ENCODE data around the gene PXDN.

The PXDN gene

DNA sequence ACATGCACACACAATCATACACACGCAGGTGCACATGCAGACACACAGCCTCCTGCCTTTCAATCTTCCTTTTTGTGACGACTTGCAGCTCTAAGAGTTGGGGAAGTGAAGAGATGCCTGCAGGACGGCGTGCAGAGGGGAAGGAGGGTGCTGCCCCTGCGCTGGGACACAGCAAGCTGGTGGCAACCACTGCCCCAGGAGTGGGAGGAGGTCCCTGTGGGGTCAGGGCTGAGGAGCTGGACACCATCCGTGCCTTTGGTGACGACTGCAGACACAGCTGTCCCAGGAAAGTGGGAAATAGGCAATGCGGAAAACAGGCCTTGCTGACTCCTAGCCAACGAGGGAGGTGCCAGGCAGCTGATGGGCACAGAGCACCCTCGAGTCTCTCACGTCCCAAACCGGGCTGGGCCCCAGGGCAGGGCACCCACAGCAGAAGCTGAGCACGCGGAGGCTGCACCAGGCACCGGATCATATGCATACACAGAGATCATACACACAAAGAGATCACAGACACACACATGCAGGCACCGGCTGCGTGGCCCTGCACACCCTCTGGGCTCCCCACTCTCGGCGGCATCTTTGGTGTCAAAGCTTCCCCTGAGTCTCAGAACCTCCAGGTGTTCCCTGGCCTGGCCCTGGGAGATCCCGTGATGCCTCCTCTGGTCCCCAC is 146.1 kb downstream of the PXDN start:
- TF ChIP-seq GATA1 (IDR thresholded peaks at IDR 0.05; ENCODE audit: low read depth, low read length) = no peak
- TF ChIP-seq POLR2A (IDR thresholded peaks at IDR 0.05; ENCODE audit: low read length) = no peak
- DNase-seq = no peak

GRCh38 chr2:1595274-1595673 is 149.0 kb downstream of the PXDN start:
- no peak for DNase-seq
- TF ChIP-seq POLR2A (IDR thresholded peaks at IDR 0.05; ENCODE audit: low read length) = no peak
- TF ChIP-seq GATA1 (IDR thresholded peaks at IDR 0.05; ENCODE audit: low read depth, low read length) = no peak

GRCh38 chr2:1594373-1595171 is 149.7 kb downstream of the PXDN start:
- no peak for DNase-seq
- TF ChIP-seq POLR2A (IDR thresholded peaks at IDR 0.05; ENCODE audit: low read length) = no peak

GRCh38 chr2:1594123-1594372 is 150.3 kb downstream of the PXDN start:
- DNase-seq = no peak
- no peak for TF ChIP-seq GATA1 (IDR thresholded peaks at IDR 0.05; ENCODE audit: low read depth, low read length)
- TF ChIP-seq POLR2A (IDR thresholded peaks at IDR 0.05; ENCODE audit: low read length) = no peak

GRCh38 chr2:1593371-1594122 is 150.8 kb downstream of the PXDN start:
- TF ChIP-seq POLR2A (IDR thresholded peaks at IDR 0.05; ENCODE audit: low read length) (no peak), GATA1 (IDR thresholded peaks at IDR 0.05; ENCODE audit: low read depth, low read length) (no peak)
- no peak for DNase-seq

GRCh38 chr2:1591978-1592907 is 152.1 kb downstream of the PXDN start:
- DNase-seq = no peak

DNA sequence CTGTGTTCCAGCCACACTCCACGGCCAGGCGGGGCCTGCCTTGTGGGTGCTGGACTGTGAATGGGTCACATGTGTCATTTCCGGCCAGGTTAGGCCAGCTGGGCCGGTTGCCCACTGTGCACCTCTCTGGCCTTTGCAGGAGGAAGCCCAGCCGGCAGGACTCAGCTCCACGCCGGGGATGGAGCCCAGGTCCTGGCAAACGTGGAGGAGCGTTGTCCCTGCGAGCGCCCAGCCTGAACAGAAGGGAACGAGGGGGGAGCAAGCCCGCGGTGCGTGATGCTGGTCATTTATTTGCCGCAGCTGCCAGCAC is 152.9 kb downstream of the PXDN start:
- TF ChIP-seq POLR2A (IDR thresholded peaks at IDR 0.05; ENCODE audit: low read length) (no peak), GATA1 (IDR thresholded peaks at IDR 0.05; ENCODE audit: low read depth, low read length) (no peak)

More at GRCh38 chr2:1591978-1592907, 152.1 kb downstream of the PXDN start:
- TF ChIP-seq GATA1 (IDR thresholded peaks at IDR 0.05; ENCODE audit: low read depth, low read length) (no peak), POLR2A (IDR thresholded peaks at IDR 0.05; ENCODE audit: low read length) (no peak)

DNA sequence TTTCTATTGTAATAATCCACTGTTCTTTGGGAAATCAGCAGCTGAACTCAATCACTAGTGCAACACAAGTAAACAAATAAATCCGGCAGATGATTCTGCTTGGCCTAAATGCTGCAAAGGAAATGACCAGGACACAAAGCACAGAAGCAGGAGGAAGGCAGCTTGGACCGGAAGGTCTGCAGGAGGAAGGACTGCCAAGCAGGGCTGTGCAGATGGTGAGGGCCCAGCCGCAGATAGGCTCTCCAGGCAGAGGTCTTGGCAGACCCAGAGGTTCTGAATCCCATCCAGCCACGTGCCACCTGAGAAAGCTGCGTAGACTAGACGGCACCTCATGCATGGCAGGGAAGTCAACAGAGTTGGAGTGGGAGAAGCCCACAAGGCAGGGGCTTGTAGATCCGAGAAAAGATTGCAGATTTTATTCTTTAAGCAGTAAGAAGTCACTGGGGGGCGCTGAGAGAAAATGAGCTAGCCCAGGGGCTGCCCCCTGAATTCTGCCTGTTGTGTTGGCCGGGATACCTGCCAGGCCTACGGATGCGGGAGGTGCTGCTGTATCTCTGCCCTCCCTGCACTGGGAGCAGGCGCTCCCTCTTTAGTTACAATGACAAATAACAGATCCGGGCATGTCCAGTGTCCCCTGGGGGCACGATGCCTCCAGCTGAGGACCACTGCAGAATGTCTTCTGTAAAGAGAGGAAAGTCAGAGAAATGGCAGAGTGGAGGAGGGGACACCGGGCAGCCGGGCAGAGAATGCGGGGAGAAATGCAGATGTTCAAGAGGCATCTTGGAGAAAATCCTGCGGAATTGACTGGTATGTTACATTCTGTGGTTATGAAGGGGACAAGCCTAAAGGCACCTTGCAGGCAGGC is 153.5 kb downstream of the PXDN start:
- DNase-seq = no peak
- TF ChIP-seq POLR2A (IDR thresholded peaks at IDR 0.05; ENCODE audit: low read length) (no peak), GATA1 (IDR thresholded peaks at IDR 0.05; ENCODE audit: low read depth, low read length) (no peak)

More for the DNA sequence above, 152.9 kb downstream of the PXDN start:
- DNase-seq = no peak

GRCh38 chr2:1588978-1589621 is 155.2 kb downstream of the PXDN start:
- TF ChIP-seq POLR2A (IDR thresholded peaks at IDR 0.05; ENCODE audit: low read length) = no peak
- no peak for TF ChIP-seq GATA1 (IDR thresholded peaks at IDR 0.05; ENCODE audit: low read depth, low read length)
- no peak for DNase-seq

DNA sequence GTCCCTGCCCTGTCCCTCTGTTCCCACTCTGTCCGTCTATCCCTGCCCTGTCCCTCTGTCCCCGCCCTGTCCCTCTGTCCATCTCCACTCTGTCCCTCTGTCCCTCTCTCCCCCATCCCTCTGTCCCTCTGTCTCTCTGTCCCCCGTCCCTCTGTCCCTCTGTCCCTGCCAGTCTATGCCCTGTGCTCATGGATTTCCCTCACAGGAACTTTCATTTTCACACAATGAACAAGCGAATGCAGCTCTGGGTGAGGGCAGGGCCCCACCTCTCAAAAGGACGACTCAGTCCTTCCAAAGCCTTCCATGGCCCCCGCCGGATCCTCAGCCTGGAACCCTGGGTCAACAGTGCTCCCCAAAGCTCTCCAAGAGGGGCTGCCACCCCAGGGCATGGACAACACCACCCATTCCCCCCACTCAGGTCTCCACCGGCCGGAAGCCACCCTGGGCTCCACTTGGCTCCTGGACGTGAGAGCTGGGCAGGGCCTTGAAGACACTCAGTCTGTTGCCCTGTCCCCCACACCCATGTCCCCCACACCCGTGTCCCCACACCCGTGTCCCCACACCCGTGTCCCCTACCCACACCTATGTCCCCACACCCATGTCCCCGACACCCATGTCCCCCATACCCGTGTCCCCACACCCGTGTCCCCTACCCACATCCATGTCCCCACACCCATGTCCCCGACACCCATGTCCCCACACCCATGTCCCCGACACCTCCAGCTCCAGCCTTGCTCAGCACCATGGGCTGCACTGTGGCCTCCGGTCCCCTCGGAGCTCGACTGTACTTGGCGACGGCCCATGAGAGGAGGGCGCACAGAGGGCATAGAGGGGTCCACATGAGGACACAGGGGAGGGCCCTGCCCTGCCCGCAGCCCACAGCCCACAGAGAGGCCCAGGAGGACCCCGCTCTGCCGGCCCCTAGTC is 156.0 kb downstream of the PXDN start:
- TF ChIP-seq POLR2A (IDR thresholded peaks at IDR 0.05; ENCODE audit: low read length) = no peak
- no peak for TF ChIP-seq GATA1 (IDR thresholded peaks at IDR 0.05; ENCODE audit: low read depth, low read length)
- no peak for DNase-seq
